ENCODE data around the gene EHMT1. TPM values are rescaled to one million over a fixed set of nuclear protein-coding genes. Genes with fewer than 3 reads are reported as not detected.

EHMT1 gene
- total RNA-seq, 6 experiments from 2014 or later, result 26.8 to 51.9 (median 36.7) TPM

DNA sequence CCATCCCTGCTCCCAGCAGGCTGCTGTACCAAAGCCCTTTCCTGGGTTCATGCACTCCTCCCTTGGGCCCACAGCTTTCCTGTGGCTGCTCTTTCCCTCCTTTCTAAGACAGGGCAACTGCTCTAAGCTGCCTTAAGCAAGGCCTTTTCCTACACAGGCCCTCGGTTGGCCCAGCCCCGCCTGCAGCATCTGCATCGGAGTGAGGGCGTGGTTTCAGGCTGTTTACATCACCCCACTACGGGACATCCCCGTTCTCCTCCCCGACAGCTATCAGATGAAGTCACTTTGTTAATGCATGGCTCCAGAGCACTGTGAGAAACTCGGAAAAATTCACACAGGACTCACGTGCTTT, 43.5 kb upstream of the EHMT1 start:
- H3K4me3 ChIP-seq, result no peak overlapping the region
- H3K27me3 ChIP-seq, result no peaks in the 10 kb centered on the region
- intact Hi-C loops (cut with DNase I), result no loop called here
- TF ChIP-seq CTCF (IDR thresholded peaks at IDR 0.05), result no peak
- TF ChIP-seq POLR2A (IDR thresholded peaks at IDR 0.05), result no peak
- ATAC-seq (no peak), DNase-seq (no peak)
- peaks cover 0 to 29% (median 5%) of the 10 kb centered on the region in 4 donors for H3K4me1 ChIP-seq
- H3K9me3 ChIP-seq, result no peaks in the 10 kb centered on the region
- peaks cover 0 to 30% (median 10%) of the 10 kb centered on the region in 4 donors for H3K36me3 ChIP-seq
- 58% methylated on average over 9 of the region's 9 CpGs for WGBS (ENCODE audit: insufficient coverage, low coverage, low lambda C conversion rate, missing lambda C conversion rate)
- no peak overlapping the region for H3K27ac ChIP-seq

GRCh38 chr9:137575716-137576411, 42.9 kb upstream of the EHMT1 start:
- no peaks in the 10 kb centered on the region for H3K27me3 ChIP-seq
- no peak for DNase-seq
- H3K27ac ChIP-seq, result no peak overlapping the region
- peaks cover 0 to 30% (median 10%) of the 10 kb centered on the region in 4 donors for H3K36me3 ChIP-seq
- 41% methylated on average over 4 of the region's 12 CpGs for WGBS (ENCODE audit: insufficient coverage, low coverage, low lambda C conversion rate, missing lambda C conversion rate)
- peak in 2 of 4 donors; percentile 12 to 21 for TF ChIP-seq CTCF (IDR thresholded peaks at IDR 0.05)
- TF ChIP-seq POLR2A (IDR thresholded peaks at IDR 0.05), result no peak
- peaks cover 0 to 29% (median 5%) of the 10 kb centered on the region in 4 donors for H3K4me1 ChIP-seq
- ATAC-seq, result no peak
- H3K9me3 ChIP-seq, result no peaks in the 10 kb centered on the region
- intact Hi-C loops (cut with DNase I), result no loop called here
- H3K4me3 ChIP-seq, result no peak overlapping the region

DNA sequence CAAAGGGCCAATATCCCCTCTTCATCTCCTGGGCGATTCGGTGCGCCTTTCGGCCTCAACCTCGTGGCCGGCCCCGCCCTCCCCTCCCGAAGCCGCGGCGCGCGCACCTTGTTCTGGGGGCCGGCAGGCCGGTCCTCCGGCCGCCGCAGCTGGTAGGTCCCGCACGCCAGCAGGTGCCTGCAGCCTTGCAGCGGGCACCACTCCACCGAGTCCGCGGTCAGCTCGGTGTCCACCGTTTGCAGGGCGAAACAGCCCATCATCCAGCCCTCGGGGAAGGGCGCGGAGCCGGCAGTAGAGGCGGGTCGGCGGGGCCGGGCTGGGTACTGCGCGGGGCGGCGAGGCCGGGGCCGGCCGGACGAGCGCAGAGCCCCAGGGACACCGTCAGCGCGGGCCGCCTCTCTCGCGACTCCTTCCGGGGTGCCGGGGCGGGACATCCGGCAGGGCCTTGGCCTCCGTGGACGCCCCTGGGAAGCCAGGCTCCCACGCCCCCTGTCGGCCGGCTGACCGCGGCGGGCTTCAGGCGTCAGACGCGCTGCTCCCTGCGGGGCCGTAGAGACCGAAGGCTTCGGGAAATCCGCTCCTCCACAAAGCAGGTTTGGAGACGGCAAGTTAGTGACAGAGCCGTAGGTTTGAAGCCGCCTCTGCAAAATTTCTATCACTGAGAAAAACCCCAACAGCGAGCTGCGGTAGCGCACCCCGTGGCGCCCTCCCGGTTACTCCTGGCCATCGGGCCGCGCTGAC, 40.1 kb upstream of the EHMT1 start, which contains the start of gene DPH7:
DPH7 (minus strand) TSS at position 408 of the 741 bp plus-strand sequence; CDS start at position 260, 148 bp downstream.
- DNase-seq (peak; percentile 97 to 98 (median 97)), ATAC-seq (peak; percentile 95 to 99 (median 98))
- H3K36me3 ChIP-seq, result peaks cover 0 to 26% (median 6%) of the 10 kb centered on the region in 4 donors
- peaks cover 0 to 29% (median 5%) of the 10 kb centered on the region in 4 donors for H3K4me1 ChIP-seq
- peak within 1 kb of the TSS; percentile 51 to 56 (median 55) for H3K27ac ChIP-seq
- H3K4me3 ChIP-seq, result peak within 1 kb of the TSS; percentile 96 to 97 (median 96)
- intact Hi-C loops (cut with DNase I), result no loop called here
- H3K9me3 ChIP-seq, result no peaks in the 10 kb centered on the region
- 0% methylated on average over 27 of the region's 82 CpGs for WGBS (ENCODE audit: insufficient coverage, low coverage, low lambda C conversion rate, missing lambda C conversion rate)
- no peaks in the 10 kb centered on the region for H3K27me3 ChIP-seq
- peak; percentile 96 to 99 (median 98) for TF ChIP-seq CTCF (IDR thresholded peaks at IDR 0.05)
- peak; percentile 76 for TF ChIP-seq POLR2A (IDR thresholded peaks at IDR 0.05)

DNA sequence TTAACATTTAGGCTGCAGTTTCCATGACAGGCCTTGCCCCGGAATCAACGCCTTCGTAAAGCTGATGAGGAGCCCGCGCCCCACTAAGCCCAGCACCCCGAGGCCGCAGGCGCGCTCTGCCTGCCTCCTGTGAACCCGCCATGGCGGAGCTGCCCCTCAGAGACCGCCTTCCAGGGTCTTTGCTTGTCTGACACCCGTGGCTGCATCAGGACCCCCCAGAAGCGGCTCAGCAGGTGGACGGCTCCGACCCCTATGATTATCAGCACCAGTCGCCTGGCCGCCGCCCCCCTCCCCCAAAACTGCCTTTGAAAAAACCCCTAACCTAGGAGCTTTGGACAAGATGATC, 39.6 kb upstream of the EHMT1 start:
- H3K27ac ChIP-seq, result peak overlapping the region; percentile 51 to 56 (median 55)
- intact Hi-C loops (cut with DNase I), result no loop called here
- no peaks in the 10 kb centered on the region for H3K27me3 ChIP-seq
- no peaks in the 10 kb centered on the region for H3K9me3 ChIP-seq
- peak overlapping the region; percentile 96 to 97 (median 96) for H3K4me3 ChIP-seq
- peaks cover 0 to 29% (median 5%) of the 10 kb centered on the region in 4 donors for H3K4me1 ChIP-seq
- H3K36me3 ChIP-seq, result peaks cover 0 to 21% (median 5%) of the 10 kb centered on the region in 4 donors
- peak in 1 of 3 donors; percentile 58 for DNase-seq
- no peak for TF ChIP-seq CTCF (IDR thresholded peaks at IDR 0.05)
- ATAC-seq, result no peak
- 32% methylated on average over 10 of the region's 19 CpGs for WGBS (ENCODE audit: insufficient coverage, low coverage, low lambda C conversion rate, missing lambda C conversion rate)

Measured in right lobe of liver (tissue), 6 donors.